H9 (cell line): ENCODE data around the gene CPT1B. TPM values are rescaled to one million over a fixed set of nuclear protein-coding genes. Genes with fewer than 3 reads are reported as not detected.

Experiments
- DNase-seq: peaks from one replicate; pipeline ENCODE4 v3.0.0-alpha.2; 2017
- H2AFZ ChIP-seq: one replicate; pipeline ENCODE4 v1.6.1; 2013; ENCODE audit warnings: mild to moderate bottlenecking, low read length, control low read depth, moderate library complexity
- H2AK5ac ChIP-seq: 2 replicates; pipeline ENCODE4 v1.6.1; 2013; ENCODE audit warnings: low read length, control low read depth, mixed read lengths; ENCODE audit not compliant: insufficient read length
- H2BK120ac ChIP-seq: one replicate; pipeline ENCODE4 v1.6.1; 2013; ENCODE audit warnings: low read depth, mild to moderate bottlenecking, low read length, control low read depth, inconsistent platforms; ENCODE audit not compliant: poor library complexity, severe bottlenecking
- H2BK12ac ChIP-seq: 2 replicates; pipeline ENCODE4 v1.6.1; 2013; ENCODE audit warnings: low read length, control low read depth, mixed read lengths, low read depth; ENCODE audit not compliant: insufficient read length
- H2BK15ac ChIP-seq: 2 replicates; pipeline ENCODE4 v1.6.1; 2013; ENCODE audit warnings: low read depth, low read length, control low read depth
- H2BK20ac ChIP-seq: one replicate; pipeline ENCODE4 v1.6.1; 2013; ENCODE audit warnings: low read depth, mild to moderate bottlenecking, low read length, control low read depth, inconsistent platforms; ENCODE audit not compliant: poor library complexity, severe bottlenecking
- H2BK5ac ChIP-seq: 2 replicates; pipeline ENCODE4 v1.6.1; 2013; ENCODE audit warnings: low read length, control low read depth, mixed read lengths; ENCODE audit not compliant: insufficient read length
- H3K14ac ChIP-seq: 2 replicates; pipeline ENCODE4 v1.6.1; 2013; ENCODE audit warnings: low read length, control low read depth; ENCODE audit not compliant: insufficient read depth
- H3K18ac ChIP-seq: 2 replicates; pipeline ENCODE4 v1.6.1; 2013; ENCODE audit warnings: low read depth, mild to moderate bottlenecking, mixed read lengths, low read length, control low read depth; ENCODE audit not compliant: insufficient read length
- H3K23ac ChIP-seq: 2 replicates; pipeline ENCODE4 v1.6.1; 2013; ENCODE audit warnings: low read length, control low read depth, mixed read lengths, low read depth; ENCODE audit not compliant: insufficient read length
- H3K23me2 ChIP-seq: 2 replicates; pipeline ENCODE4 v1.6.1; 2013; ENCODE audit warnings: low read depth, mild to moderate bottlenecking, mixed read lengths, low read length, control low read depth; ENCODE audit not compliant: insufficient read length, poor library complexity, severe bottlenecking
- H3K27ac ChIP-seq: 2 replicates; pipeline ENCODE4 v1.5.1; 2013; ENCODE audit warnings: low read length, control low read depth, mixed read lengths, low read depth; ENCODE audit not compliant: insufficient read length
- H3K27me3 ChIP-seq: 2 replicates; pipeline ENCODE4 v1.6.1; 2013; ENCODE audit warnings: low read length, control low read depth, inconsistent platforms; ENCODE audit not compliant: insufficient read depth
- H3K4ac ChIP-seq: 2 replicates; pipeline ENCODE4 v1.6.1; 2013; ENCODE audit warnings: low read depth, mild to moderate bottlenecking, control low read depth, inconsistent platforms, low read length, moderate library complexity
- H3K4me1 ChIP-seq: 2 replicates; pipeline ENCODE4 v1.6.1; 2013; ENCODE audit warnings: low read length, control low read depth, inconsistent platforms; ENCODE audit not compliant: insufficient read depth
- H3K4me2 ChIP-seq: 2 replicates; pipeline ENCODE4 v1.6.1; 2013; ENCODE audit warnings: low read length, control low read depth, mixed read lengths; ENCODE audit not compliant: insufficient read length, insufficient read depth
- H3K56ac ChIP-seq: 2 replicates; pipeline ENCODE4 v1.6.1; 2013; ENCODE audit warnings: low read depth, mild to moderate bottlenecking, mixed read lengths, low read length, control low read depth; ENCODE audit not compliant: insufficient read length
- H3K79me1 ChIP-seq: 2 replicates; pipeline ENCODE4 v1.6.1; 2013; ENCODE audit warnings: low read depth, mild to moderate bottlenecking, moderate library complexity, low read length, control low read depth, inconsistent platforms; ENCODE audit not compliant: insufficient read depth, poor library complexity, severe bottlenecking
- H3K79me2 ChIP-seq: 2 replicates; pipeline ENCODE4 v1.6.1; 2013; ENCODE audit warnings: low read length, control low read depth, inconsistent platforms; ENCODE audit not compliant: insufficient read depth
- H3K9ac ChIP-seq: 2 replicates; pipeline ENCODE4 v1.6.1; 2013; ENCODE audit warnings: low read length, control low read depth, mixed read lengths; ENCODE audit not compliant: insufficient read length; ENCODE audit errors: extremely low read depth
- H3K9me3 ChIP-seq: one replicate; pipeline ENCODE4 v1.6.1; 2013; ENCODE audit warnings: low read depth, low read length, inconsistent platforms; ENCODE audit not compliant: control insufficient read depth
- H3T11ph ChIP-seq: one replicate; pipeline ENCODE4 v1.6.1; 2013; ENCODE audit warnings: mild to moderate bottlenecking, low read length, control low read depth, inconsistent platforms
- H4K20me1 ChIP-seq: one replicate; pipeline ENCODE4 v1.6.1; 2013; ENCODE audit not compliant: control insufficient read depth, insufficient read length, insufficient read depth
- H4K5ac ChIP-seq: 2 replicates; pipeline ENCODE4 v1.6.1; 2013; ENCODE audit warnings: low read depth, mild to moderate bottlenecking, mixed read lengths, low read length, control low read depth; ENCODE audit not compliant: insufficient read length
- H4K8ac ChIP-seq: replicated peaks from 2 replicates; pipeline ENCODE4 v1.6.1; 2013; ENCODE audit warnings: low read length, control low read depth, mixed read lengths, low read depth; ENCODE audit not compliant: insufficient read length
- H4K91ac ChIP-seq: 2 replicates; pipeline ENCODE4 v1.6.1; 2013; ENCODE audit warnings: low read depth, mild to moderate bottlenecking, moderate library complexity, mixed read lengths, low read length, control low read depth; ENCODE audit not compliant: insufficient read length
- H3K27ac Mint-ChIP-seq, 3 experiments: 2 replicates in 2 of 3; 3 replicates in 1 of 3; pipeline ENCODE4 v1.8.0; 2020 to 2021; ENCODE audit warnings: mixed read lengths in 3 of 3, mild to moderate bottlenecking in 1 of 3, moderate library complexity in 1 of 3
- H3K27me3 Mint-ChIP-seq: 2 replicates; pipeline ENCODE4 v1.8.0; 2021; ENCODE audit warnings: low read depth, mild to moderate bottlenecking, moderate library complexity, mixed read lengths
- H3K36me3 Mint-ChIP-seq, 3 experiments: 2 replicates in 2 of 3; 3 replicates in 1 of 3; pipeline ENCODE4 v1.8.0; 2020 to 2021; ENCODE audit warnings: low read depth in 3 of 3, mixed read lengths in 3 of 3; ENCODE audit not compliant: insufficient read depth in 1 of 3
- H3K4me1 Mint-ChIP-seq, 2 experiments: 2 replicates each; pipeline ENCODE4 v1.8.0; 2020; ENCODE audit warnings: mixed read lengths in 2 of 2
- H3K4me3 Mint-ChIP-seq, 2 experiments: 2 replicates in 1 of 2; 3 replicates in 1 of 2; pipeline ENCODE4 v1.8.0; 2020 to 2021; ENCODE audit warnings: mild to moderate bottlenecking in 2 of 2, mixed read lengths in 2 of 2, moderate library complexity in 1 of 2
- H3K9me3 Mint-ChIP-seq, 2 experiments: 2 replicates in 1 of 2; 3 replicates in 1 of 2; pipeline ENCODE4 v1.8.0; 2020; ENCODE audit warnings: mild to moderate bottlenecking in 2 of 2, mixed read lengths in 2 of 2, moderate library complexity in 1 of 2
- CTCF ChIP-seq: fragments of 200-600 bp; sonication (generic); conservative IDR thresholded peaks from 3 replicates; pipeline ENCODE4 v1.8.0; 2021; ENCODE audit warnings: antibody characterized with exemption, mild to moderate bottlenecking
- WGBS: extraction: QIAGEN DNeasy Blood & Tissue Kit; methylation state at CpG from one replicate; pipeline ENCODE4 v1.1.7; 2013; ENCODE audit warnings: missing lambda C conversion rate, low lambda C conversion rate, mixed read lengths; ENCODE audit not compliant: insufficient read length; ENCODE audit errors: extremely low coverage; 5-methylcytosine and 5-hydroxymethylcytosine counted together
- total RNA-seq: library from RNA; stranded (reverse); gene quantifications from 2 replicates; pipeline ENCODE4 v1.2.1, GENCODE V29; 2021

CPT1B gene
- total RNA-seq, 1 experiment from 2014 or later = 65.7 TPM

GRCh38 chr22:50597097-50597496, 18.9 kb upstream of the CPT1B start:
- H3K23me2 ChIP-seq = peaks cover 3% of the 10 kb centered on the region
- no peaks in the 10 kb centered on the region for H3K79me1 ChIP-seq
- no peak overlapping the region for H2BK12ac ChIP-seq
- H3K23ac ChIP-seq = no peak overlapping the region
- no peak overlapping the region for H4K5ac ChIP-seq
- H3K79me2 ChIP-seq = no peaks in the 10 kb centered on the region
- H3K27ac Mint-ChIP-seq = no peak overlapping the region
- no peak overlapping the region for H3T11ph ChIP-seq
- H3K9ac ChIP-seq = no peak overlapping the region
- H2AFZ ChIP-seq = no peak overlapping the region
- H2AK5ac ChIP-seq = no peak overlapping the region
- no peak for DNase-seq
- no peak overlapping the region for H3K4ac ChIP-seq
- no peak overlapping the region for H2BK5ac ChIP-seq
- peaks cover 4% of the 10 kb centered on the region; the same call in 1 of the 2 replicates for H3K27me3 ChIP-seq
- peaks cover 50% of the 10 kb centered on the region for H3K27me3 Mint-ChIP-seq
- no peaks in the 10 kb centered on the region for H3K36me3 Mint-ChIP-seq
- H3K56ac ChIP-seq = no peak overlapping the region
- peaks cover 10 to 11% of the 10 kb centered on the region in 2 experiments for H3K4me1 Mint-ChIP-seq
- no CpG with 5 or more reads among the region's 5 CpGs for WGBS
- H3K4me2 ChIP-seq = no peak overlapping the region
- H3K4me3 Mint-ChIP-seq = no peak overlapping the region
- H2BK120ac ChIP-seq = no peak overlapping the region
- H3K9me3 Mint-ChIP-seq = no peaks in the 10 kb centered on the region; a peak in 1 of 5 replicates
- no peak overlapping the region for H3K27ac ChIP-seq
- H4K8ac ChIP-seq = no peak overlapping the region
- no peak overlapping the region for H3K14ac ChIP-seq
- no peaks in the 10 kb centered on the region; the same call in 1 of the 2 replicates for H3K4me1 ChIP-seq
- H3K18ac ChIP-seq = no peak overlapping the region
- no peak overlapping the region for H4K91ac ChIP-seq
- no peaks in the 10 kb centered on the region for H4K20me1 ChIP-seq
- TF ChIP-seq CTCF = no peak
- no peak overlapping the region for H2BK15ac ChIP-seq
- no peaks in the 10 kb centered on the region for H3K9me3 ChIP-seq
- no peak overlapping the region for H2BK20ac ChIP-seq
